ENCODE measurements around the gene PUM1. TPM values are rescaled to one million over a fixed set of nuclear protein-coding genes. Genes with fewer than 3 reads are reported as not detected.

Gene PUM1
- total and polyA plus RNA-seq, 2 donors (not counting 1 experiment from before 2014, with no cell fraction given): 59.3 to 70.5 TPM

- Histone ChIP-seq H3K4me1 (ENCODE audit: control insufficient read depth, extremely low read depth, insufficient read depth, low read length) (peaks cover 9% of the 10 kb centered on the region), H2AFZ (ENCODE audit: low read length) (no peak overlapping the region), H3K9me3 (ENCODE audit: control insufficient read depth, insufficient read depth, low read depth, low read length) (no peaks in the 10 kb centered on the region), H3K36me3 (ENCODE audit: control insufficient read depth, insufficient read depth, low read length) (peaks cover 3% of the 10 kb centered on the region), H4K20me1 (ENCODE audit: control insufficient read depth, extremely low read depth, insufficient read depth, low read length) (peaks cover 4% of the 10 kb centered on the region), H3K4me3 (replicated peaks in 1 of 4; ENCODE audit: control extremely low read depth in 1 of 4, insufficient read depth in 1 of 4, low read depth in 3 of 4, low read length in 4 of 4) (no peak overlapping the region), H3K27ac (ENCODE audit: insufficient read depth, low read length) (no peak overlapping the region), H3K9ac (ENCODE audit: insufficient read depth, low read length) (no peak overlapping the region), H3K27me3 (ENCODE audit: control insufficient read depth, insufficient read depth, low read length) (no peaks in the 10 kb centered on the region), H3K4me2 (ENCODE audit: extremely low read depth, insufficient read depth, low read length) (no peak overlapping the region), H3K79me2 (ENCODE audit: control insufficient read depth, insufficient read depth, low read length) (peaks cover 69% of the 10 kb centered on the region)
- DNase-seq (ENCODE audit: low read depth in 2 of 2): peak in 1 of 2 donors; percentile 29
- TF ChIP-seq CTCF (conservative IDR thresholded peaks at IDR 0.05 in 1 of 2, IDR thresholded peaks at IDR 0.05 in 1 of 2; ENCODE audit: low read depth in 1 of 2, low read length in 2 of 2) (peak in 1 of 2 donors; percentile 4), EZH2 (IDR thresholded peaks at IDR 0.05; ENCODE audit: low read length, missing control alignments) (no peak)
Observed at GRCh38 chr1:30984165-30984889, 81.2 kb downstream of the PUM1 start.

GRCh38 chr1:30982937-30983336 is 82.6 kb downstream of the PUM1 start:
- H3K27ac ChIP-seq (ENCODE audit: insufficient read depth, low read length): no peak overlapping the region
- no peak overlapping the region for H3K4me3 ChIP-seq (replicated peaks in 1 of 4; ENCODE audit: control extremely low read depth in 1 of 4, insufficient read depth in 1 of 4, low read depth in 3 of 4, low read length in 4 of 4)
- H3K9me3 ChIP-seq (ENCODE audit: control insufficient read depth, insufficient read depth, low read depth, low read length): no peaks in the 10 kb centered on the region
- no peak overlapping the region for H3K4me2 ChIP-seq (ENCODE audit: extremely low read depth, insufficient read depth, low read length)
- H3K4me1 ChIP-seq (ENCODE audit: control insufficient read depth, extremely low read depth, insufficient read depth, low read length): peaks cover 5% of the 10 kb centered on the region
- H3K79me2 ChIP-seq (ENCODE audit: control insufficient read depth, insufficient read depth, low read length): peaks cover 60% of the 10 kb centered on the region
- H3K27me3 ChIP-seq (ENCODE audit: control insufficient read depth, insufficient read depth, low read length): no peaks in the 10 kb centered on the region
- peaks cover 4% of the 10 kb centered on the region for H4K20me1 ChIP-seq (ENCODE audit: control insufficient read depth, extremely low read depth, insufficient read depth, low read length)
- no peak overlapping the region for H3K9ac ChIP-seq (ENCODE audit: insufficient read depth, low read length)
- TF ChIP-seq EZH2 (IDR thresholded peaks at IDR 0.05; ENCODE audit: low read length, missing control alignments): no peak
- peak; percentile 23 to 40 for TF ChIP-seq CTCF (conservative IDR thresholded peaks at IDR 0.05 in 1 of 2, IDR thresholded peaks at IDR 0.05 in 1 of 2; ENCODE audit: low read depth in 1 of 2, low read length in 2 of 2)
- peak in 1 of 2 donors; percentile 53 for DNase-seq (ENCODE audit: low read depth in 2 of 2)
- H3K36me3 ChIP-seq (ENCODE audit: control insufficient read depth, insufficient read depth, low read length): peaks cover 8% of the 10 kb centered on the region
- H2AFZ ChIP-seq (ENCODE audit: low read length): no peak overlapping the region

GRCh38 chr1:30982431-30982830 is 83.1 kb downstream of the PUM1 start:
- H3K4me1 ChIP-seq (ENCODE audit: control insufficient read depth, extremely low read depth, insufficient read depth, low read length): peaks cover 5% of the 10 kb centered on the region
- H3K4me2 ChIP-seq (ENCODE audit: extremely low read depth, insufficient read depth, low read length): no peak overlapping the region
- no peak overlapping the region for H3K4me3 ChIP-seq (replicated peaks in 1 of 4; ENCODE audit: control extremely low read depth in 1 of 4, insufficient read depth in 1 of 4, low read depth in 3 of 4, low read length in 4 of 4)
- peaks cover 2% of the 10 kb centered on the region for H4K20me1 ChIP-seq (ENCODE audit: control insufficient read depth, extremely low read depth, insufficient read depth, low read length)
- H3K79me2 ChIP-seq (ENCODE audit: control insufficient read depth, insufficient read depth, low read length): peaks cover 55% of the 10 kb centered on the region
- no peak overlapping the region for H3K27ac ChIP-seq (ENCODE audit: insufficient read depth, low read length)
- DNase-seq (ENCODE audit: low read depth in 2 of 2): no peak
- no peak overlapping the region for H3K9ac ChIP-seq (ENCODE audit: insufficient read depth, low read length)
- peaks cover 8% of the 10 kb centered on the region for H3K36me3 ChIP-seq (ENCODE audit: control insufficient read depth, insufficient read depth, low read length)
- H3K27me3 ChIP-seq (ENCODE audit: control insufficient read depth, insufficient read depth, low read length): no peaks in the 10 kb centered on the region
- no peaks in the 10 kb centered on the region for H3K9me3 ChIP-seq (ENCODE audit: control insufficient read depth, insufficient read depth, low read depth, low read length)
- H2AFZ ChIP-seq (ENCODE audit: low read length): no peak overlapping the region
- TF ChIP-seq CTCF (conservative IDR thresholded peaks at IDR 0.05 in 1 of 2, IDR thresholded peaks at IDR 0.05 in 1 of 2; ENCODE audit: low read depth in 1 of 2, low read length in 2 of 2) (no peak), EZH2 (IDR thresholded peaks at IDR 0.05; ENCODE audit: low read length, missing control alignments) (no peak)
